ENCODE measurements around the gene SCART1. TPM values are rescaled to one million over a fixed set of nuclear protein-coding genes. Genes with fewer than 3 reads are reported as not detected.

SCART1 gene
- 0.39 and 0.50 TPM in 2 replicates for total RNA-seq (2021)
- long read RNA-seq, result 0 reads

- Histone ChIP-seq H3K4me1 (ENCODE audit: insufficient read depth, low read length) (no peaks in the 10 kb centered on the region), H2BK120ac (ENCODE audit: low read depth, low read length, poor library complexity, severe bottlenecking) (no peak within 1 kb of the TSS), H3K9ac (ENCODE audit: extremely low read depth, insufficient read length, low read length) (no peak within 1 kb of the TSS), H2AK5ac (ENCODE audit: insufficient read length, low read length) (no peak within 1 kb of the TSS), H4K8ac (replicated peaks; ENCODE audit: insufficient read length, low read depth, low read length) (no peak within 1 kb of the TSS), H2BK20ac (ENCODE audit: low read depth, low read length, poor library complexity, severe bottlenecking) (no peak within 1 kb of the TSS), H3K18ac (ENCODE audit: insufficient read length, low read depth, low read length) (no peak within 1 kb of the TSS), H3K23ac (ENCODE audit: insufficient read length, low read depth, low read length) (no peak within 1 kb of the TSS), H3K27me3 (ENCODE audit: insufficient read depth, low read length) (no peaks in the 10 kb centered on the region), H3K79me1 (ENCODE audit: insufficient read depth, low read depth, low read length, poor library complexity, severe bottlenecking) (no peaks in the 10 kb centered on the region), H3K27ac (ENCODE audit: insufficient read length, low read depth, low read length) (no peak within 1 kb of the TSS), H4K5ac (ENCODE audit: insufficient read length, low read depth, low read length) (no peak within 1 kb of the TSS), H3K14ac (ENCODE audit: insufficient read depth, low read length) (no peak within 1 kb of the TSS), H3K9me3 (ENCODE audit: control insufficient read depth, low read depth, low read length) (peaks cover 89% of the 10 kb centered on the region), H4K91ac (ENCODE audit: insufficient read length, low read depth, low read length) (no peak within 1 kb of the TSS), H3K4ac (ENCODE audit: low read depth, low read length) (no peak within 1 kb of the TSS), H2BK15ac (ENCODE audit: low read depth, low read length) (no peak within 1 kb of the TSS), H4K20me1 (ENCODE audit: control insufficient read depth, insufficient read depth, insufficient read length) (no peaks in the 10 kb centered on the region), H2BK5ac (ENCODE audit: insufficient read length, low read length) (no peak within 1 kb of the TSS), H3K4me2 (ENCODE audit: insufficient read depth, insufficient read length, low read length) (no peak within 1 kb of the TSS), H3K56ac (ENCODE audit: insufficient read length, low read depth, low read length) (no peak within 1 kb of the TSS), H2AFZ (ENCODE audit: low read length) (no peak within 1 kb of the TSS), H2BK12ac (ENCODE audit: insufficient read length, low read depth, low read length) (no peak within 1 kb of the TSS), H3K79me2 (ENCODE audit: insufficient read depth, low read length) (no peaks in the 10 kb centered on the region), H3K23me2 (ENCODE audit: insufficient read length, low read depth, low read length, poor library complexity, severe bottlenecking) (no peaks in the 10 kb centered on the region), H3T11ph (ENCODE audit: low read length) (no peak within 1 kb of the TSS)
- Mint-ChIP-seq H3K36me3 (ENCODE audit: insufficient read depth in 1 of 3, low read depth in 3 of 3) (peaks cover 0 to 24% (median 10%) of the 10 kb centered on the region in 3 experiments; a peak in 5 of 7 replicates), H3K4me3 (no peak within 1 kb of the TSS), H3K9me3 (peaks cover 86 to 98% of the 10 kb centered on the region in 2 experiments), H3K4me1 (no peaks in the 10 kb centered on the region), H3K27me3 (ENCODE audit: low read depth) (peaks cover 4% of the 10 kb centered on the region; the same call in 1 of the 2 replicates), H3K27ac (no peak within 1 kb of the TSS)
- DNase-seq, result no peak
- TF ChIP-seq CTCF (conservative IDR thresholded peaks at IDR 0.05), result no peak
- no CpG with 5 or more reads among the region's 11 CpGs for WGBS (ENCODE audit: extremely low coverage, insufficient read length, low lambda C conversion rate)
Measured at GRCh38 chr10:133453516-133454203, at the start of gene SCART1. TSS of gene SCART1 (plus strand) at chr10:133453945. CDS start at chr10:133453998, 53 bp downstream.

All from H9 (cell line).